ENCODE results near the gene GTF2F2. TPM values are rescaled to one million over a fixed set of nuclear protein-coding genes. Genes with fewer than 3 reads are reported as not detected.

Gene GTF2F2
- total RNA-seq, 3 donors from 2014 or later (not counting 1 experiment from before 2014, with no cell fraction given): 13.6 to 16.4 (median 15.7) TPM

DNA sequence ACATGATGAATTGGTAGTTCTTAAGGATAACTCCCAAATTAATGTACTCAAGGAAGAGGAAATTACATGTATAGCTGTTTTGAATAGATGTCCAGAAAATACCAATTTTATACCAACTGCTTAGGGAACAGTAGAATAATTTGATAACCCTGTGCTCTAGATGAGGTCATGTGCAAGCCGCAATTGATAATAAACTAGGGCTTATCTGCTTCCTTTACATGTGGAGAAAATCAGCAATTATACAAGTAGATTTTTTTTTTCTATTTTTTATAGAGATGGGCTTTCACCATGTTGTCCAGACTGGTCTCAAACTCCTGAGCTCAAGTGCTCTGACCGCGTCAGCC lies 211.4 kb downstream of the GTF2F2 start:
- Histone ChIP-seq H3K9me3 (ENCODE audit: control insufficient read depth, insufficient read depth, low read length) (no peaks in the 10 kb centered on the region), H3K4me1 (ENCODE audit: control insufficient read depth, insufficient read depth, low read length) (peaks cover 51% of the 10 kb centered on the region), H3K27ac (ENCODE audit: low read length) (no peak overlapping the region), H3K36me3 (ENCODE audit: control insufficient read depth, insufficient read depth, low read length) (peaks cover 11% of the 10 kb centered on the region), H3K4me3 (ENCODE audit: low read length) (no peak overlapping the region), H3K27me3 (ENCODE audit: control insufficient read depth, insufficient read depth, low read length) (no peaks in the 10 kb centered on the region)
- ATAC-seq: no peak
- H3K4me3 Mint-ChIP-seq: no peak overlapping the region
- H3K27me3 Mint-ChIP-seq (ENCODE audit: low read depth in 2 of 2): no peaks in the 10 kb centered on the region
- TF ChIP-seq CTCF (IDR thresholded peaks at IDR 0.05): no peak
- H3K36me3 Mint-ChIP-seq: peaks cover 6% of the 10 kb centered on the region
- 98% methylated on average over 2 of the region's 3 CpGs for WGBS (ENCODE audit: insufficient coverage)
- H3K4me1 Mint-ChIP-seq: peaks cover 62 to 73% of the 10 kb centered on the region in 2 donors
- intact Hi-C loops (cut with micrococcal nuclease): no loop called here
- no peaks in the 10 kb centered on the region for H3K9me3 Mint-ChIP-seq
- no peak for DNase-seq
- peak overlapping the region; percentile 65 to 67 for H3K27ac Mint-ChIP-seq

GRCh38 chr13:45332036-45332830 lies 211.9 kb downstream of the GTF2F2 start:
- peaks cover 16% of the 10 kb centered on the region for H3K36me3 ChIP-seq (ENCODE audit: control insufficient read depth, insufficient read depth, low read length)
- Mint-ChIP-seq H3K4me3 (peak overlapping the region; percentile 25), H3K9me3 (no peaks in the 10 kb centered on the region), H3K36me3 (peaks cover 11% of the 10 kb centered on the region), H3K27ac (peak overlapping the region; percentile 63 to 72), H3K4me1 (peaks cover 67 to 74% of the 10 kb centered on the region in 2 donors), H3K27me3 (ENCODE audit: low read depth in 2 of 2) (no peaks in the 10 kb centered on the region)
- H3K4me1 ChIP-seq (ENCODE audit: control insufficient read depth, insufficient read depth, low read length): peaks cover 50% of the 10 kb centered on the region
- intact Hi-C loops (cut with micrococcal nuclease): no loop called here
- no peak for TF ChIP-seq CTCF (IDR thresholded peaks at IDR 0.05)
- no peaks in the 10 kb centered on the region for H3K9me3 ChIP-seq (ENCODE audit: control insufficient read depth, insufficient read depth, low read length)
- H3K27me3 ChIP-seq (ENCODE audit: control insufficient read depth, insufficient read depth, low read length): no peaks in the 10 kb centered on the region
- WGBS (ENCODE audit: insufficient coverage): 100% methylated on average over 1 of the region's 2 CpGs
- H3K4me3 ChIP-seq (ENCODE audit: low read length): no peak overlapping the region
- ATAC-seq (no peak), DNase-seq (no peak)
- H3K27ac ChIP-seq (ENCODE audit: low read length): no peak overlapping the region

GRCh38 chr13:45332831-45333219 lies 212.5 kb downstream of the GTF2F2 start:
- Histone ChIP-seq H3K4me1 (ENCODE audit: control insufficient read depth, insufficient read depth, low read length) (peaks cover 44% of the 10 kb centered on the region), H3K9me3 (ENCODE audit: control insufficient read depth, insufficient read depth, low read length) (no peaks in the 10 kb centered on the region), H3K27ac (ENCODE audit: low read length) (no peak overlapping the region), H3K27me3 (ENCODE audit: control insufficient read depth, insufficient read depth, low read length) (no peaks in the 10 kb centered on the region), H3K36me3 (ENCODE audit: control insufficient read depth, insufficient read depth, low read length) (peaks cover 22% of the 10 kb centered on the region), H3K4me3 (ENCODE audit: low read length) (no peak overlapping the region)
- Mint-ChIP-seq H3K4me3 (no peak overlapping the region), H3K9me3 (no peaks in the 10 kb centered on the region), H3K36me3 (peaks cover 17% of the 10 kb centered on the region), H3K4me1 (peaks cover 68 to 74% of the 10 kb centered on the region in 2 donors), H3K27ac (peak overlapping the region; percentile 63 to 72), H3K27me3 (ENCODE audit: low read depth in 2 of 2) (no peaks in the 10 kb centered on the region)
- intact Hi-C loops (cut with micrococcal nuclease): no loop called here
- no peak for ATAC-seq
- DNase-seq: no peak
- TF ChIP-seq CTCF (IDR thresholded peaks at IDR 0.05): no peak
- 97% methylated on average over 3 of the region's 3 CpGs for WGBS (ENCODE audit: insufficient coverage)
